ENCODE measurements around the gene OR2J2. TPM values are rescaled to one million over a fixed set of nuclear protein-coding genes. Genes with fewer than 3 reads are reported as not detected.
"Not testable (repeated sequence)": the region's sequence is repeated elsewhere in the genome, so short reads cannot be mapped to it uniquely, and the experiment has no call there.

OR2J2 gene
- total RNA-seq, 1 donor from 2014 or later = not detected

DNA sequence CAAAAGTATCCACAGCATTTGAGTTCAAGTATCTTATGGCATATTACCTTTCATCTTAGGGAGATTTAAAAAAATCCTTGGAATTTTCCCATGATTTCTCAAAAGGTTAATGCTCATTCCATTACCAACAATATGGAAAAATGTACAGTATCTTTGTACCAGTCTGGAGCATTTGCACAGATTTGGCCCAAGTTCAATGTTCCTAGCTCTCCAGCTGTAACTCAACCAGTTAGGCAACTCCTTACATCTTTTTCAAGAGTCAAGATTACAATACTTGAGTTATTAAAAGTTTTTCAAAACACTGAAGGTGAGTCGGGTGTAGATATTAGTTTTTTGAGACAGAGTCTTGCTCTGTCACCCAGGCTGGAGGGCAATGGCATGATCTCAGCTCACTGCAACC is 1.0 kb downstream of the OR2J2 start:
- Histone ChIP-seq H3K36me3 (no peaks in the 10 kb centered on the region), H3K4me1 (no peaks in the 10 kb centered on the region), H3K4me3 (no peak overlapping the region), H3K9me3 (peaks cover 5% of the 10 kb centered on the region), H3K27me3 (ENCODE audit: low read depth) (no peaks in the 10 kb centered on the region), H3K27ac (no peak overlapping the region)
- no peak for TF ChIP-seq CTCF (IDR thresholded peaks at IDR 0.05)
- intact Hi-C loops (cut with DNase I) = no loop called here
- ATAC-seq (no peak), DNase-seq (no peak)

DNA sequence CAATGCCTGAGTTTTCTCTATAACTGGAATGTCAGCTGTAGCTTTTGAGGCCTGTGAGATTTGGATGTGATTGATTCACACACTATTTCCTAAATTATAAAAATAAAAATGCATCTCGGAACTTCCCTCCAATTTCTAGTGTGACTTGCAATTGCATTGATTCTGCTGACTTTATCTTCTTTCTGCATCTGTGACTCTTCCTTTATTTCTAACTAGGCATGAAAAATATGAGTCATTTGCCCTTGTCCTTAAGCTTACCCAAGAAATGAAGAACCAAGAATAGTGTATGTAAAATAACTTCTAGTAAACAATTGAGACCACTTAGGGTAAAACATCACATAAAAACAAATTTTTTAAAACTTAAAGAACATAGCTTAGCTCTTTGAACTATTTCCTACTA is 12.9 kb downstream of the OR2J2 start:
- TF ChIP-seq CTCF (IDR thresholded peaks at IDR 0.05) = no peak
- no peak overlapping the region for H3K4me3 ChIP-seq
- H3K27me3 ChIP-seq (ENCODE audit: low read depth) = no peaks in the 10 kb centered on the region
- no peaks in the 10 kb centered on the region for H3K36me3 ChIP-seq
- H3K27ac ChIP-seq = no peak overlapping the region
- H3K4me1 ChIP-seq = no peaks in the 10 kb centered on the region
- no peak for DNase-seq
- H3K9me3 ChIP-seq = no peaks in the 10 kb centered on the region
- intact Hi-C loops (cut with DNase I) = no loop called here
- no peak for ATAC-seq

DNA sequence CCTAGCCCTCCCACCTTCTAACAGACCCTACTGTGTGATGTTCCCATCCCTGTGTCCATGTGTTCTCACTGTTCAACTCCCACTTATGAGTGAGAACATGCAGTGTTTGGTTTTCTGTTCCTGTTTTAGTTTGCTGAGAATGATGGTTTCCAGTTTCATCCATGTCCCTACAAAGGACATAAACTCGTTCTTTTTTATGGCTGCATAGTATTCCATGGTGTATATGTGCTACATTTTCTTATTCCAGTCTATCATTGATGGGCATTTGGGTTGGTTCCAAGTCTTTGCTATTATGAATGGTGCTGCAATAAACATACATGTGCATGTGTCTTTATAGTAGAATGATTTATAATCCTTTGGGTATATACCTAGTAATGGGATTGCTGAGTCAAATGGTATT is 18.0 kb downstream of the OR2J2 start:
- H3K27me3 ChIP-seq (ENCODE audit: low read depth); H3K4me3 ChIP-seq; H3K36me3 ChIP-seq; DNase-seq; H3K9me3 ChIP-seq; intact Hi-C loops (cut with DNase I); ATAC-seq; H3K27ac ChIP-seq; H3K4me1 ChIP-seq: not testable (repeated sequence)

DNA sequence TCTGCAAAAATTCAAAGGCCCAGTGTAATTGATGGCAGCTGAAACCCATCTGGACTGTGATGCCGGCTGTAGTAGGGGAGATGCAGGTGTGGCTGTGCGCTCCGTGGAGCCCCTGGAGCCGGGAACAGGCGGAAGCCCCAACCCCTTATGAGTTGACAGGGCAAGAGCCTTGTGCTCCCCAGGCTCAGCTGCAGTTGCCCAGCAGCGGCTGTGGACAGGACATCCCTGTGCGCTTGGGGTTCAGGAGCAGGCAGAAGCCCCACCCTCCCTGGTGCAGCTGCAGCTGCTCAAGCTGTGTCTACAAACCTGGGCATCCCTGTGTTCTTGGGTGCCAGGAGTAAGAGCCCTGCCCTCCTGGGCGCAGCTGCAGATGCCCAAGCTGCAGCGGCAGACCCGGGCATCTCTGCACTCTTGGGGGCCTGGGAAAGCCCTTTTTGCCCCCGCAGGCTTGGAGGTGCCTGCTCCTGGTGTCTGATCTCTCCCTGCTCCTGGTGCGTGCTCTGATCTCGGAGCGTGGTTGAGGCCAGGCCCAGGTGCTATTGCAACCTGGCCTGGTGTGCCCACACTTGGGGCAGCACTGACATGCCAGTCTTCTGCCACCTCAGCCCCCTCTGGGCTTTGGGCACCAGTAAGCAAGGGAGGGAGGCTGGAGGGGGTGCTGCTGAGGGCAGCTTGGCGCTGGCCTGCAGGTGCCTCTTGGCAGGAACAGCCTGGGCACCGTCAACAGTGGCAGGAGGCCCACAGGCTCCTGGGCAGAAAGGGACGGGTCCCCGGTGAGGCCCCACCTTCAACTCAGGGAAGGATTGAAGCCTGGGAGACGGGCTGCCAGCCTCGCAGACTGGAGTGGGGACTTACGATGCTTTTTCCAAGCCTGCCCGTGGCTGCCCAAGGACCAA is 30.3 kb downstream of the OR2J2 start:
- intact Hi-C loops (cut with DNase I) = no loop called here
- no peaks in the 10 kb centered on the region for H3K9me3 ChIP-seq
- H3K4me3 ChIP-seq = no peak overlapping the region
- peak; percentile 9 to 30 for ATAC-seq
- no peak overlapping the region for H3K27ac ChIP-seq
- no peaks in the 10 kb centered on the region for H3K36me3 ChIP-seq
- H3K27me3 ChIP-seq (ENCODE audit: low read depth) = no peaks in the 10 kb centered on the region
- H3K4me1 ChIP-seq = no peaks in the 10 kb centered on the region
- no peak for DNase-seq
- TF ChIP-seq CTCF (IDR thresholded peaks at IDR 0.05) = no peak

- H3K27ac ChIP-seq = no peak overlapping the region
- H3K4me3 ChIP-seq = no peak overlapping the region
- no peak for DNase-seq
- intact Hi-C loops (cut with DNase I) = no loop called here
- H3K9me3 ChIP-seq = no peaks in the 10 kb centered on the region
- H3K36me3 ChIP-seq = no peaks in the 10 kb centered on the region
- no peak for TF ChIP-seq CTCF (IDR thresholded peaks at IDR 0.05)
- no peaks in the 10 kb centered on the region for H3K4me1 ChIP-seq
- no peaks in the 10 kb centered on the region for H3K27me3 ChIP-seq (ENCODE audit: low read depth)
- ATAC-seq = no peak
Observed at GRCh38 chr6:29201966-29202365, 31.3 kb downstream of the OR2J2 start.

GRCh38 chr6:29211488-29211887 is 40.8 kb downstream of the OR2J2 start:
- H3K27me3 ChIP-seq (ENCODE audit: low read depth) = no peaks in the 10 kb centered on the region
- no peaks in the 10 kb centered on the region for H3K4me1 ChIP-seq
- no peak for DNase-seq
- H3K9me3 ChIP-seq = no peaks in the 10 kb centered on the region
- no peaks in the 10 kb centered on the region for H3K36me3 ChIP-seq
- H3K27ac ChIP-seq = no peak overlapping the region
- no peak overlapping the region for H3K4me3 ChIP-seq
- TF ChIP-seq CTCF (IDR thresholded peaks at IDR 0.05) = no peak
- no peak for ATAC-seq
- intact Hi-C loops (cut with DNase I) = no loop called here

Data from lower lobe of right lung (tissue), 2 donors.